Measurements from ENCODE around the gene PRKD1. TPM values are rescaled to one million over a fixed set of nuclear protein-coding genes. Genes with fewer than 3 reads are reported as not detected.

PRKD1 gene
- total RNA-seq, 2 donors from 2014 or later = 12.0 to 12.6 TPM

DNA sequence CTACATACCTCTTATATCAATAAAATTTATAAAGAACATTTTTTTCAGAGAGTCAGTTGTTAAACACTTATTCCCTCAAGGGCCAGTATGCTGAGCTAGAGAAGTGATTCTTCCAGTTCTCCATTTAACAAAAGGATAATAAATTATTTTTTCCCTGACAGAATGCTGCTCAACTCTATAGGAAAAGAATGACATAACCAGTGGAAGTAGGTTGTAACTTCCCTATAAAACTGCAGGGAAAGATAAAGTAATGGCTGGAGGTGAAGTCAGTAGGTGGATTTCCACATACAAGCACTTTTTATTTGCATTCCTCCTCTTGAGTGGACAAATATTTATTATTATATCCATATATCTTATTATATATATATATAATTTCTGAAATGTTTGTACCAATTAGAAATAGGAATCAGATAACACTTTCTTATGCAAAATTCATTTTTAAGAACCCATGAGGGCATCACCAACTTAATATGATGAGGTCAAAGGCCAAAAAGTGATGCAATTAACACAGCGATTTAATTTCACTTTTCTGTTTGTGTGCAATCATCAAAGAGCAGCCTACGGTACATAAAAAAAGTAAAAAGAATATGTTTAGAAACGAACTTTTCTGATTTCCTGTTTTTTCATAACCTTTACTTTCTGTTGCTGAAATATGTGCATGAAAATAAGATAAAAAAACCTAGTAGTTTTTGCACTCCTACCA lies 175.3 kb downstream of the PRKD1 start:
- H3K4me3 ChIP-seq (ENCODE audit: low read length) = no peak overlapping the region
- H3K4me1 Mint-ChIP-seq = peaks cover 4% of the 10 kb centered on the region
- TF ChIP-seq, protein P1, sequence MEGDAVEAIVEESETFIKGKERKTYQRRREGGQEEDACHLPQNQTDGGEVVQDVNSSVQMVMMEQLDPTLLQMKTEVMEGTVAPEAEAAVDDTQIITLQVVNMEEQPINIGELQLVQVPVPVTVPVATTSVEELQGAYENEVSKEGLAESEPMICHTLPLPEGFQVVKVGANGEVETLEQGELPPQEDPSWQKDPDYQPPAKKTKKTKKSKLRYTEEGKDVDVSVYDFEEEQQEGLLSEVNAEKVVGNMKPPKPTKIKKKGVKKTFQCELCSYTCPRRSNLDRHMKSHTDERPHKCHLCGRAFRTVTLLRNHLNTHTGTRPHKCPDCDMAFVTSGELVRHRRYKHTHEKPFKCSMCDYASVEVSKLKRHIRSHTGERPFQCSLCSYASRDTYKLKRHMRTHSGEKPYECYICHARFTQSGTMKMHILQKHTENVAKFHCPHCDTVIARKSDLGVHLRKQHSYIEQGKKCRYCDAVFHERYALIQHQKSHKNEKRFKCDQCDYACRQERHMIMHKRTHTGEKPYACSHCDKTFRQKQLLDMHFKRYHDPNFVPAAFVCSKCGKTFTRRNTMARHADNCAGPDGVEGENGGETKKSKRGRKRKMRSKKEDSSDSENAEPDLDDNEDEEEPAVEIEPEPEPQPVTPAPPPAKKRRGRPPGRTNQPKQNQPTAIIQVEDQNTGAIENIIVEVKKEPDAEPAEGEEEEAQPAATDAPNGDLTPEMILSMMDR (conservative IDR thresholded peaks at IDR 0.05) = no peak
- peaks cover 5% of the 10 kb centered on the region for H3K4me1 ChIP-seq (ENCODE audit: control insufficient read depth, insufficient read depth, low read length)
- no peak for DNase-seq
- no peak overlapping the region for H3K9ac ChIP-seq (ENCODE audit: extremely low read depth, low read length, poor library complexity, severe bottlenecking)
- H3K9me3 ChIP-seq (ENCODE audit: control insufficient read depth, low read length) = no peaks in the 10 kb centered on the region
- H3K27ac ChIP-seq (ENCODE audit: low read depth, low read length) = no peak overlapping the region
- no peaks in the 10 kb centered on the region for H3K36me3 ChIP-seq (ENCODE audit: control insufficient read depth, insufficient read depth, low read length)
- H3K9me3 Mint-ChIP-seq = no peaks in the 10 kb centered on the region
- 90 to 100% methylated on average over 1 to 3 of the region's 3 CpGs for WGBS, 2 experiments (ENCODE audit: insufficient coverage in 1 of 2, insufficient read length in 1 of 2)
- H3K27ac Mint-ChIP-seq = no peak overlapping the region
- no peaks in the 10 kb centered on the region for H3K27me3 ChIP-seq (ENCODE audit: control insufficient read depth, insufficient read depth, low read length, poor library complexity, severe bottlenecking)
- no peak overlapping the region for H3K4me3 Mint-ChIP-seq
- H3K36me3 Mint-ChIP-seq (ENCODE audit: low read depth) = no peaks in the 10 kb centered on the region
- no peaks in the 10 kb centered on the region for H3K27me3 Mint-ChIP-seq (ENCODE audit: insufficient read depth)

DNA sequence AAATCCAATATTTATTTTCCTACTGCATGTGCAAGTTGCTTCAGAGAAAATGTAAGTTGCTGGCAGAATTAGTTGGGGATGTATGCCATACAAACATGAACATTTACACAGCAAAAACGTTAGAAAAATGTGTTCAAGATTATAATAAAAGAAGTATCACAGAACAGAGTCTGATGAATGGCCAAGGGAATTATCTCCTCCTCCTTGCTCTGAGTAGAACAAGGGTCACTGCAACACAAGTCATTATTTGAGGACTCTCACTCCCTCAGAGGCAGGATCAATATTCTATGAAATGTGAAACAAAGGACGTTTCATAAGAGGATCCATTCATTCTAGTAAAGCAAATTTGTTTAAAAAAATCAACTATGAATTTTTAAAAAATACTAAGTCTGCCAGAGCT lies 177.8 kb downstream of the PRKD1 start:
- no peak for DNase-seq
- H3K27me3 ChIP-seq (ENCODE audit: control insufficient read depth, insufficient read depth, low read length, poor library complexity, severe bottlenecking) = no peaks in the 10 kb centered on the region
- peaks cover 4% of the 10 kb centered on the region for H3K4me1 Mint-ChIP-seq
- H3K4me3 ChIP-seq (ENCODE audit: low read length) = no peak overlapping the region
- H3K36me3 Mint-ChIP-seq (ENCODE audit: low read depth) = no peaks in the 10 kb centered on the region
- H3K9me3 Mint-ChIP-seq = no peaks in the 10 kb centered on the region
- H3K36me3 ChIP-seq (ENCODE audit: control insufficient read depth, insufficient read depth, low read length) = no peaks in the 10 kb centered on the region
- TF ChIP-seq, protein P1 (conservative IDR thresholded peaks at IDR 0.05) = no peak
- H3K4me1 ChIP-seq (ENCODE audit: control insufficient read depth, insufficient read depth, low read length) = peaks cover 5% of the 10 kb centered on the region
- no peak overlapping the region for H3K27ac Mint-ChIP-seq
- H3K9ac ChIP-seq (ENCODE audit: extremely low read depth, low read length, poor library complexity, severe bottlenecking) = no peak overlapping the region
- H3K9me3 ChIP-seq (ENCODE audit: control insufficient read depth, low read length) = no peaks in the 10 kb centered on the region
- no peak overlapping the region for H3K27ac ChIP-seq (ENCODE audit: low read depth, low read length)
- H3K27me3 Mint-ChIP-seq (ENCODE audit: insufficient read depth) = no peaks in the 10 kb centered on the region
- WGBS, 2 experiments (ENCODE audit: insufficient coverage in 1 of 2, insufficient read length in 1 of 2) = 80 to 94% methylated on average over 1 to 2 of the region's 2 CpGs
- no peak overlapping the region for H3K4me3 Mint-ChIP-seq

DNA sequence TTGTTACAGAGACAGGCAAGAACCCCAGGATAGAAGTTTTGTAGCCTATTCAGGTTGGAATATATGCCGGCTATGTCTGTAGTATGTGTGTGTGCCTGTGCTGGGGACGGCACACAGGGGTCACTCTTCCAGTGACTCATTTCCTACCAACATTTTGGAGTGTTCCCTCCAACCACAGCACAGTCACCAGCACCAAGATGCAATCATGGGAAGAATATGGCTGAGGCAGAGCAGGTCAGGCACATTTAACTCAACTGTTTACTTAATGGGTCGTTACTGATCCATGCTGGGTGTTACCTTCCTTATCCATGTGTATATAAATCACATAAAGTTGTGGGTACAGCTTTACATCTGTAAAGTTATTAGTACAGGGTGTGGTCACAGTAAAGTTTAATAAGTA lies 178.3 kb downstream of the PRKD1 start:
- WGBS, 2 experiments (ENCODE audit: insufficient coverage in 1 of 2, insufficient read length in 1 of 2) = 92% methylated on average over 2 of the region's 3 CpGs; no CpG with 5 or more reads in 1 of the 2 experiments
- Mint-ChIP-seq H3K27ac (no peak overlapping the region), H3K4me3 (no peak overlapping the region)

More for the DNA sequence above, 178.3 kb downstream of the PRKD1 start:
- Histone ChIP-seq H3K4me3 (ENCODE audit: low read length) (no peak overlapping the region), H3K9me3 (ENCODE audit: control insufficient read depth, low read length) (no peaks in the 10 kb centered on the region), H3K9ac (ENCODE audit: extremely low read depth, low read length, poor library complexity, severe bottlenecking) (no peak overlapping the region), H3K27ac (ENCODE audit: low read depth, low read length) (no peak overlapping the region), H3K4me1 (ENCODE audit: control insufficient read depth, insufficient read depth, low read length) (peaks cover 5% of the 10 kb centered on the region), H3K36me3 (ENCODE audit: control insufficient read depth, insufficient read depth, low read length) (no peaks in the 10 kb centered on the region), H3K27me3 (ENCODE audit: control insufficient read depth, insufficient read depth, low read length, poor library complexity, severe bottlenecking) (no peaks in the 10 kb centered on the region)
- TF ChIP-seq, protein P1 (conservative IDR thresholded peaks at IDR 0.05) = no peak
- DNase-seq = no peak
- no peaks in the 10 kb centered on the region for H3K36me3 Mint-ChIP-seq (ENCODE audit: low read depth)
- H3K9me3 Mint-ChIP-seq = no peaks in the 10 kb centered on the region
- H3K4me1 Mint-ChIP-seq = peaks cover 4% of the 10 kb centered on the region
- no peaks in the 10 kb centered on the region for H3K27me3 Mint-ChIP-seq (ENCODE audit: insufficient read depth)
